SU-DHL-6 (cell line): ENCODE data around the gene ATF6B.

ENCODE experiments used
- H2AFZ ChIP-seq: fragments of 200-600 bp; sonication (generic); 2 replicates; pipeline ENCODE4 v1.6.1; 2014; ENCODE audit warnings: low read depth, mild to moderate bottlenecking, moderate library complexity, mixed read lengths, antibody characterized with exemption, low read length; ENCODE audit not compliant: severe bottlenecking
- H3F3A ChIP-seq: fragments of 200-600 bp; shearing (Covaris generic); 2 replicates; pipeline ENCODE4 v1.6.0; 2016; ENCODE audit warnings: antibody characterized with exemption, mild to moderate bottlenecking; ENCODE audit not compliant: insufficient read depth
- H3K27ac ChIP-seq: fragments of 200-600 bp; sonication (generic); 2 replicates; pipeline ENCODE4 v1.5.1; 2016; ENCODE audit warnings: low read depth, mild to moderate bottlenecking, low read length, moderate library complexity, mixed read lengths
- H3K27me3 ChIP-seq: fragments of 200-600 bp; sonication (generic), shearing (Covaris generic); 2 replicates; pipeline ENCODE4 v1.6.0; 2014; ENCODE audit warnings: mild to moderate bottlenecking, low read length
- H3K36me3 ChIP-seq: fragments of 200-600 bp; sonication (generic); 2 replicates; pipeline ENCODE4 v1.6.1; 2014; ENCODE audit warnings: mild to moderate bottlenecking, low read length, mixed read lengths
- H3K4me2 ChIP-seq: fragments of 300-600, 200-600 bp; shearing (Covaris generic), sonication (generic); 2 replicates; pipeline ENCODE4 v1.6.0; 2014; ENCODE audit warnings: low read length, low read depth, mild to moderate bottlenecking; ENCODE audit not compliant: poor library complexity, severe bottlenecking
- H3K4me3 ChIP-seq: fragments of 200-600 bp; sonication (generic); 2 replicates; pipeline ENCODE4 v1.5.1; 2014; ENCODE audit warnings: antibody characterized with exemption, low read length, mild to moderate bottlenecking, mixed read lengths; ENCODE audit not compliant: insufficient read depth, poor library complexity, severe bottlenecking
- H3K79me2 ChIP-seq: fragments of 200-600 bp; sonication (generic); 2 replicates; pipeline ENCODE4 v1.6.1; 2014; ENCODE audit warnings: mild to moderate bottlenecking, low read length, moderate library complexity; ENCODE audit not compliant: insufficient read depth
- H3K9ac ChIP-seq: fragments of 200-600 bp; sonication (generic); 2 replicates; pipeline ENCODE4 v1.7.0; 2014; ENCODE audit warnings: mild to moderate bottlenecking, low read length
- H3K9me2 ChIP-seq: fragments of 200-600 bp; sonication (generic); replicated peaks from 2 replicates; pipeline ENCODE4 v1.6.1; 2014; ENCODE audit warnings: low read length; ENCODE audit not compliant: insufficient read depth
- H3K9me3 ChIP-seq: fragments of 200-600 bp; sonication (generic); 2 replicates; pipeline ENCODE4 v1.6.1; 2014; ENCODE audit warnings: low read length, mixed read lengths; ENCODE audit not compliant: insufficient read depth
- H4K20me1 ChIP-seq: fragments of 200-600 bp; sonication (generic); 2 replicates; pipeline ENCODE4 v1.6.1; 2014; ENCODE audit warnings: low read depth, mild to moderate bottlenecking, antibody characterized with exemption, low read length, moderate library complexity, mixed read lengths
- CTCF ChIP-seq: fragments of 200-600 bp; sonication (generic); IDR thresholded peaks from one replicate; pipeline ENCODE4 v1.5.1; 2017; ENCODE audit warnings: antibody characterized with exemption, mild to moderate bottlenecking, low read length, moderate library complexity; ENCODE audit not compliant: insufficient read depth, poor library complexity, severe bottlenecking
- EZH2phosphoT487 ChIP-seq: fragments of 200-600 bp; sonication (generic), shearing (Covaris generic); conservative IDR thresholded peaks from 2 replicates; pipeline ENCODE4 v1.6.1; 2018; ENCODE audit warnings: mild to moderate bottlenecking, antibody characterized with exemption, low read length, moderate library complexity, mixed read lengths

The ATF6B gene

GRCh38 chr6:32116674-32117073 lies 11.4 kb downstream of the ATF6B start:
- no peak overlapping the region for H3K27ac ChIP-seq
- no peaks in the 10 kb centered on the region; the same call in 1 of the 2 replicates for H3K36me3 ChIP-seq
- H4K20me1 ChIP-seq, result no peaks in the 10 kb centered on the region

GRCh38 chr6:32115623-32116022 lies 12.4 kb downstream of the ATF6B start:
- Histone ChIP-seq H3K27me3 (no peaks in the 10 kb centered on the region), H2AFZ (no peak overlapping the region), H3K4me2 (no peak overlapping the region), H3K4me3 (no peak overlapping the region), H3K9me2 (no peaks in the 10 kb centered on the region), H3F3A (no peaks in the 10 kb centered on the region), H3K27ac (no peak overlapping the region), H3K79me2 (no peaks in the 10 kb centered on the region), H3K9me3 (no peaks in the 10 kb centered on the region), H3K36me3 (no peaks in the 10 kb centered on the region; the same call in 1 of the 2 replicates), H3K9ac (no peak overlapping the region), H4K20me1 (no peaks in the 10 kb centered on the region)
- TF ChIP-seq EZH2phosphoT487 (no peak), CTCF (no peak)

More at GRCh38 chr6:32116674-32117073, 11.4 kb downstream of the ATF6B start:
- H3K4me3 ChIP-seq, result no peak overlapping the region
- no peaks in the 10 kb centered on the region for H3K9me3 ChIP-seq
- H3K79me2 ChIP-seq, result no peaks in the 10 kb centered on the region
- TF ChIP-seq CTCF (no peak), EZH2phosphoT487 (no peak)
- H3K9ac ChIP-seq, result no peak overlapping the region
- no peaks in the 10 kb centered on the region for H3K27me3 ChIP-seq
- H3F3A ChIP-seq, result no peaks in the 10 kb centered on the region
- H2AFZ ChIP-seq, result no peak overlapping the region
- no peaks in the 10 kb centered on the region for H3K9me2 ChIP-seq
- no peak overlapping the region for H3K4me2 ChIP-seq

- no peak overlapping the region for H3K4me3 ChIP-seq
- no peak overlapping the region for H3K4me2 ChIP-seq
- no peaks in the 10 kb centered on the region for H3K79me2 ChIP-seq
- H3K36me3 ChIP-seq, result no peaks in the 10 kb centered on the region; the same call in 1 of the 2 replicates
- no peaks in the 10 kb centered on the region for H3K27me3 ChIP-seq
- H3K9me3 ChIP-seq, result no peaks in the 10 kb centered on the region
- H3F3A ChIP-seq, result no peaks in the 10 kb centered on the region
- H3K9ac ChIP-seq, result no peak overlapping the region
- TF ChIP-seq EZH2phosphoT487 (no peak), CTCF (no peak)
- H2AFZ ChIP-seq, result no peak overlapping the region
- H4K20me1 ChIP-seq, result no peaks in the 10 kb centered on the region
- no peak overlapping the region for H3K27ac ChIP-seq
- no peaks in the 10 kb centered on the region for H3K9me2 ChIP-seq
Measured at GRCh38 chr6:32114796-32115195, 13.2 kb downstream of the ATF6B start.
